Brain microvascular endothelial cell (primary cell): ENCODE measurements around the gene CEBPG.

Experiments used
- DNase-seq: peaks from one replicate; pipeline ENCODE4 v3.0.0-alpha.2; 2020
- H3K27ac ChIP-seq: fragments of 250-450 bp; sonication (Bioruptor Pico); 2 replicates; pipeline ENCODE4 v1.5.1; 2020; ENCODE audit warnings: mild to moderate bottlenecking, moderate library complexity
- H3K27me3 ChIP-seq: fragments of 250-450 bp; sonication (Bioruptor Pico); replicated peaks from 2 replicates; pipeline ENCODE4 v1.5.1; 2020; ENCODE audit warnings: mild to moderate bottlenecking
- H3K36me3 ChIP-seq: fragments of 250-450 bp; sonication (Bioruptor Pico); replicated peaks from 2 replicates; pipeline ENCODE4 v1.5.1; 2020; ENCODE audit warnings: mild to moderate bottlenecking
- H3K4me3 ChIP-seq: 2 replicates; pipeline ENCODE4 v1.5.1; 2011; ENCODE audit warnings: low read depth, mild to moderate bottlenecking, control low read depth, low read length, moderate library complexity
- CTCF ChIP-seq: IDR thresholded peaks from 2 replicates; pipeline ENCODE4 v1.5.1; 2011; ENCODE audit warnings: low read depth, mild to moderate bottlenecking, moderate library complexity, low read length, control low read depth, inconsistent platforms; ENCODE audit errors: missing control alignments
- in situ Hi-C: cut with HindIII; loops from 2 replicates; pipeline ENCODE4 v1.10.0; 2017; ENCODE audit warnings: low sequenced_read_pairs, low pct_ligation_motif_present

Gene CEBPG

GRCh38 chr19:33399745-33400681 lies 26.5 kb downstream of the CEBPG start:
- Histone ChIP-seq H3K27ac (no peak overlapping the region), H3K4me3 (no peak overlapping the region), H3K27me3 (no peaks in the 10 kb centered on the region), H3K36me3 (no peaks in the 10 kb centered on the region)
- no peak for DNase-seq
- TF ChIP-seq CTCF, result no peak
- in situ Hi-C loops, result loop anchor here (25.0 kb wide), 1 partner anchor 362 kb away; no protein-coding TSS in a partner anchor

- Histone ChIP-seq H3K27ac (no peak overlapping the region), H3K4me3 (no peak overlapping the region), H3K36me3 (no peaks in the 10 kb centered on the region), H3K27me3 (no peaks in the 10 kb centered on the region)
- TF ChIP-seq CTCF, result no peak
- DNase-seq, result no peak
- in situ Hi-C loops, result loop anchor here (25.0 kb wide), 1 partner anchor 361 kb away; no protein-coding TSS in a partner anchor
Observed at GRCh38 chr19:33400856-33401682, 27.6 kb downstream of the CEBPG start.

- in situ Hi-C loops, result loop anchor here (25.0 kb wide), 1 partner anchor 360 kb away; no protein-coding TSS in a partner anchor
- no peak for TF ChIP-seq CTCF
- Histone ChIP-seq H3K36me3 (no peaks in the 10 kb centered on the region), H3K27ac (no peak overlapping the region), H3K4me3 (no peak overlapping the region), H3K27me3 (no peaks in the 10 kb centered on the region)
- no peak for DNase-seq
Observed at GRCh38 chr19:33401683-33402420, 28.3 kb downstream of the CEBPG start.

- Histone ChIP-seq H3K4me3 (no peak overlapping the region), H3K27ac (no peak overlapping the region), H3K27me3 (no peaks in the 10 kb centered on the region), H3K36me3 (no peaks in the 10 kb centered on the region)
- in situ Hi-C loops, result loop anchor here (25.0 kb wide), 1 partner anchor 360 kb away; no protein-coding TSS in a partner anchor
- TF ChIP-seq CTCF, result no peak
- DNase-seq, result no peak
Observed at GRCh38 chr19:33402421-33403220, 29.1 kb downstream of the CEBPG start.
